ENCODE data around the gene CLIC1.

The CLIC1 gene

GRCh38 chr6:31701666-31702404, 34.5 kb downstream of the CLIC1 start:
- no peak for DNase-seq (ENCODE audit: low read depth in 3 of 3)

GRCh38 chr6:31700740-31701401, 35.5 kb downstream of the CLIC1 start:
- no peak for DNase-seq (ENCODE audit: low read depth in 3 of 3)

GRCh38 chr6:31697555-31697954, 38.8 kb downstream of the CLIC1 start:
- no peak for DNase-seq (ENCODE audit: low read depth in 3 of 3)

DNA sequence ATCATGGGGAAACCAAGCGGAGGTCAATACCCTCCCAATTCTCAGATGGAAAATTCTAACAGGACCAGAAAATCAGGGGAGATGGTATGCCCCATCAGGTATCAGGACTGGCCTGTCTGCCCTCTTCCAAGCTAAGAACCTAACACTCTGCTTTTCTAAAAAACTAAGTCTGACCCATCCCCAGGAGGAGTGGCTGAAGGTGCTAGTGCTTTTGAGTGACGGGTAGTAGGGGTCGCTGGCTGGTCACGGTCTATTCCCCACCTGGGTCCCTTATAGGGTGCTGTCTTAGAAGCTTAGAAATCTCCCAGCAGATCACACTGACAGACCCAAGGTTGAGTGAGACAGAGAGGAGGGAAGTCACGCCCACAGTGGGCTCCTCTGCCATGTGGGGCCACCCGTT, 42.8 kb downstream of the CLIC1 start:
- DNase-seq (ENCODE audit: low read depth in 3 of 3) = no peak

GRCh38 chr6:31692886-31693285, 43.4 kb downstream of the CLIC1 start:
- DNase-seq (ENCODE audit: low read depth in 3 of 3) = no peak

DNA sequence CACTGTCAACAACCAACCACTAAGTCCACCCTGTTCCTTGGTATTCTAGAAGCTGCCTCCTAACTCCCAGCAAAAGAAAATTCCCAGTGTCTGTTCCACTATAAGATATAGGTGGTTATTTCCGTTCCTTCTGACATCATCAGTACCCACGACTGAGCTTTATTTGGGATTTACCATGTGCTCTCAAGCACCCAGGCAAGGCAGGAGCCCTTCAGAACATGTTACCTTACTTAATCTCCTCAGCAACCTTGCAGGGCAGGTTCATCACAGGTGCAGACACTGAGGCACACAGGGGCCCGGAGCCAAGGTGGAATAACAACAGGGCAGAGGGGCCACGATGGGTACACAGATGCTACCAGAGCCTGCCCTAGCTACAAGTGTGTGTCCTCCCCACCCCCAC, 44.0 kb downstream of the CLIC1 start:
- no peak for DNase-seq (ENCODE audit: low read depth in 3 of 3)

- no peak for DNase-seq (ENCODE audit: low read depth in 3 of 3)
These were observed 44.7 kb downstream of the CLIC1 start for GRCh38 chr6:31691564-31692108.

DNA sequence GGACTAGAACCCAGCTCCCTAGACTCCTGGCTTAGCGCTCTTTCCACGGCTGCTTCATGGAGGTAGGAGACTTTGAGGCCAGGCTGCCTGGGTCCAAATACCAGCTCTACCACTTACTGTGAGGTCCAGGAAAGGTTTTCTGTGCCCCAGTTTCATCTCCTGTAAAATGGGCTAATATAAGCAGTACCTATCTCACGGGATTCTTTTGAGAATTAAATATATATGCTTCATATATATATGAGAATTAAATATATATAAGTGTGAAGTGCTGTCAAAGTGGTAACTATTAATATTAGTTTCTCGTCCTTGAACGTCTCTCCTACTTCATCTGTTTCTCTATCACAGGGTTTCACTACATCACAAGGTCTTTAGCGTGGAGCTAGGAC, 45.3 kb downstream of the CLIC1 start:
- no peak for DNase-seq (ENCODE audit: low read depth in 3 of 3)

DNA sequence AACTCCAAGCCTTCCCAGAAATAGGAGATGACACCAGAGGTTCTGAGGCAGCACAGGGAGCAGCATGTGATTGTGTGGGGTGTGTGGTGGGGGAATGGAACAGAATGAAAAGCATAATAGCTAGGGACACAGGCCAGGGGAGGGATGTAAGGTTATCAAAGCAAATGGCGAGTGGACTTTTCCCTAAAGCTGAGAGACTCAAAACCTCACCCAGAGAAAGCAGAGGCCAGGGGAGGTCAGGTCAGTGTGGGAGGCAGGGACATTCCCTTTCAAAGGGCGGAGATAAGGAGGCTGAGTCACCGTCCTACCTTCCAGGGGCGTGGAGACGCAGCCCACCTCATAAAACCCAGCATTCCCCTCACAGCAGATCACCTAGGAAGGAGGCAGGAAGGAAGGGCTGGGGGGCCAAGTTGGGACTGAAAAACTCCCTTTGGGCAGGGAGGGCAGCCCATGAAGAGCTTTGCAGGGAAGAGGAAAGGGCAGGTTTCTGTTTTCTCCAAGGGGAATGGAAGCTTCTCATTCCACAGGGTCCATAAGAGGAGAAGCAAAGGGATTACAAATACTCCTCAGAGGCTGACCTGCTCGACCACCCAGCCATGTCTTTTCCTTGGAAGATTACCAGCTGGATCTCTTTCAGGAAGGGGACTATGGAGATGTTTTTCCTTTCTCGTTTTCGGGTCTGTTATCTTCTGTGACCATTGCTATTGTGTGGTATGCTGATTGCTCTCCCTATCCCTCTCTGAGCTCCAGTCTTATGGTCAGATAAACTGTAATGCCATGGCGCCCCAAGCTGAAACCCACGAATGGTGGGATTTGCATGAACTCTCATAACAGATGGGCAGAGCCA, 45.9 kb downstream of the CLIC1 start:
- no peak for DNase-seq (ENCODE audit: low read depth in 3 of 3)

DNA sequence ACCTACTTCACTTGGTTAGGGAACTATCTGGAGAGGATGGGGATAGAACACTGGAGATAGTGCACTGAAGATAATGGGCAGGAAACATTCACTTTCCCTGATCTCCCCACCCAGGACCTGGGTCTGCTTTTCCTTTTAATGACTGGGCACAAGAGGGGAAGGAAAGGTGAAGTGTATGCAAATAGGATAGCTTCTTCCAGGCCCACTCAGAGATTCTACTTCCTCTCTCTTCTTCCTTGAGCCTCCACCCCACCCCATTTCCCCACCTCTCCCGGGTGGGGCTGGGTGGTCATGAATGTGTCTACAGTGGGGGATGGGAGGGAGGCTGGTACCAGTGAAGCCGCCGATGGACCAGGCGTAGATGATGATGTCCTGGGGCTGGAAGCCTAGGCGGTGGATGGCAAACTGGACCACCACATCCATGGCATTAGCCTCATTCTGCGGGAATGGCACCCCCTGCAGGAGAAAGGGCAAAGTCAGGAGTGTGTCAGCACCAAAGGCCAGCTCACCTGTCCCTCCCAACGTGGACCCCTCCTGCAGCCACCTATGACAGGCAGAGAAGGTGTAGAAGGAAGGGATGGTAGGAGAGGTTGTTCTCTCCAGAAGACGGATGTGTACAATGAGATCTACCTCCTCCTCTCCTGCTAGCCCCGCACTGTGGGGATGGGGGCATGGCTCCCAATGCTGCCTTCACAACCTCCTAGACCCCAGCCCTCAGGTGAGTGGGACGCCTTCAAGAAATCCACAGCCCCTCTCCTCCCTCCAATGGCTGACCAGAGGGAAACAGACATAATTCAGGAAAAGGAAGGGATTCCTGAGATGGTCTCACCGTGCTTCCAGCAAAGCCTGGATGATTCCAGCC, 46.9 kb downstream of the CLIC1 start:
- no peak for DNase-seq (ENCODE audit: low read depth in 3 of 3)

DNA sequence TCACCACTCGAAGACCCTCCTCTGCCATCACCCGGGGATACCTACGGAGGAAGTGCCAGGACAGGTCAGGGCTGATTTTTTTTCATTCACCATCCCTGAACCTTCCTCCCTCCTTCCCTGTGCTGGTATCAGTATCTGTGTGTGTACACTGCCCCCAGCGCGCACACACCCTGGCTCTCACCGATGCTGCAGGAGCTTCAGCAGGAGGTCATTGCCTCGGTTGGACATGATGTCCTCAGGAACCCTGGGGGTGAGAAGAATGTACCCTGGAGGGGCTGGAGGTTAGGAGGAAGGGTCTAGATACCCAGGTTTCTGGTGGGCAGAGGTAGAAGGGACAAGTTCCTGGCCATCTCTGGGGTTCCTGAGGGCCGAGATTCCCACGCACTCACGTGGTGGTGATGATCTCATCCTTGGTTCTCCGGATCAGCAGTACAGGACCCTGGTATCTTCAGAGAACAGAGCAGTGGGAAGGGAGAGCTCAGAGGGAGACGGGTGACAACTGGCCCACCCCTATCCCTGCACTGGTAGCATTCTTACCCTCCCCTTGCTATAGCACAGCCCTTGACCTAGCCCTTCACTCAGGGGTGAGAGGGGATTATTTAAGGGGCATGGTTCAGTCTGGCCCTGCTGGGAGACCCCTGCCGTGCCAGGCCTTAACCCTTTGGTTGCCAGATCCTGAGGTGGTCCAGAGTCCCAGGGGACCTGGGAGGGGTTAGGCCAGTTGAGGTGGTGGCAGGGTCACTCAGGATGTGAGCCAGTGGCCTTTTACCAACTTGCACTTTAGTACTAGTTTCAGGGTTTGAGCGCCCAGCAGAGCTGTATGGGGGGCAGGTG, 48.3 kb downstream of the CLIC1 start:
- DNase-seq (ENCODE audit: low read depth in 3 of 3) = no peak

DNA sequence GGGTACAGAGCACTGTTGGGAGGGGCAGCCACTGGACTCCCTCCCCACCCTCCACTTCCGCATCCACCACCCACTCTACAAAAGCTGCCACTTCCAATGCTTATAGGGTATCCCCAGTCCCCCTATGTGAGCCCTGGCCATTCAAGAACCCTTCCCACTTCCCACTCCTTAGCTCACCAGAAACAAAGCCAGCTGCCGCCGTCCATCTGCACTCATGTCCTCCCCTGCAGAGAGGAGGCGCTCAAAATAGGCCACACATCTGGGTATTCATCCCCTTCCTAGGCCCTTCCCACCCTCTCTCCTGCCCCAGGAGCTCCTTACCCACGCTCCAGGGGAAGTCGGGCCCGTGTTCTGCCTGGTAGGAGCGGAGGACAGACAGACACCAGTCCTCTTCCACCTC, 49.0 kb downstream of the CLIC1 start:
- no peak for DNase-seq (ENCODE audit: low read depth in 3 of 3)

DNA sequence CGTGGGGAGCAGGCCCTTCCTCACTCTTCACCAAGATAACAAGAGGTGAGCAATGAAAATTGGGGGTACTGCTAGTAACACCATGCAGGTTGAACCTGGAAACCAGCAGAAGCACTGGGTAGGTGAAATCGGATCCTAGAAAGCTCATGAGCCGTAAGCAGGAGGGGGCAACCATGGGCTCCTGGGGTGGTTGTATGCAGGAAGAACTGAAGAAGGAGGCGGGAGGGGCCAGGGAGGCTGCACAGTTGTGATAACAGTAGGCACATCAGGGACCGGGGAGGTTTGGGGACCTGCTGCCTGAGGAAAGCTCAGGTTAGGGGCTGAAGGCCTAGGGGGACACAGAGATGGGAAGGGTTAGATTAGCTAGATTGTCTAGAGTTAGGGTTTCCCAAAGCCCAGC, 49.8 kb downstream of the CLIC1 start:
- no peak for DNase-seq (ENCODE audit: low read depth in 3 of 3)

- no peak for DNase-seq (ENCODE audit: low read depth in 3 of 3)
These were observed 52.7 kb downstream of the CLIC1 start for GRCh38 chr6:31683591-31683990.

- peak in 1 of 3 donors; percentile 26 for DNase-seq (ENCODE audit: low read depth in 3 of 3)
These were observed 55.1 kb downstream of the CLIC1 start for GRCh38 chr6:31681135-31681671.

Data from stimulated activated CD4-positive, alpha-beta T cell treated with anti-CD3 and anti-CD28 coated beads, TNF-alpha, amount 100 ng/mL, for 48 hours (primary cell).